H1 (cell line): ENCODE data around the gene PRKCA. TPM values are rescaled to one million over a fixed set of nuclear protein-coding genes. Genes with fewer than 3 reads are reported as not detected.

Source experiments
- CTCF ChIA-PET: fragments of 300-600 bp; sonication (Branson Sonifier 250); formaldehyde crosslinking; loops from one replicate; lab custom pipeline; 2021; ENCODE audit not compliant: partially characterized antibody; lab: Charles Lee
- POLR2A ChIA-PET: fragments of 300-600 bp; sonication (Branson Sonifier 250); formaldehyde crosslinking; loops from one replicate; lab custom pipeline; 2021; ENCODE audit warnings: inconsistent platforms; ENCODE audit not compliant: partially characterized antibody; lab: Charles Lee
- DNase-seq, 2 experiments: peaks; one replicate each; pipeline versions ENCODE4 v3.0.0 to v3.0.0-alpha.2; 2010 to 2022; ENCODE audit warnings: low spot score in 2 of 2, low read depth in 1 of 2, mixed read lengths in 1 of 2
- FAIRE-seq: peaks from 2 replicates; lab custom pipeline; 2011; peaks lifted over from hg19 to GRCh38; lab: Jason Lieb, UNC
- H2AFZ ChIP-seq: 2 replicates; pipeline ENCODE4 v1.8.1; 2012; ENCODE audit warnings: low read length, inconsistent platforms
- H2AK5ac ChIP-seq: 2 replicates; pipeline ENCODE4 v1.6.1; 2013; ENCODE audit warnings: low read depth, low read length
- H2BK120ac ChIP-seq: replicated peaks from 2 replicates; pipeline ENCODE3; 2013; ENCODE audit warnings: low read depth, low read length, inconsistent platforms
- H2BK12ac ChIP-seq: 2 replicates; pipeline ENCODE4 v1.6.1; 2013; ENCODE audit warnings: low read depth, low read length
- H2BK15ac ChIP-seq: 2 replicates; pipeline ENCODE4 v1.6.1; 2013; ENCODE audit warnings: low read length
- H2BK20ac ChIP-seq: 2 replicates; pipeline ENCODE4 v1.6.1; 2013; ENCODE audit warnings: low read length
- H2BK5ac ChIP-seq: 2 replicates; pipeline ENCODE4 v1.6.1; 2013; ENCODE audit warnings: low read depth, low read length
- H3K14ac ChIP-seq: 2 replicates; pipeline ENCODE4 v1.6.1; 2013; ENCODE audit warnings: inconsistent platforms; ENCODE audit not compliant: insufficient read length
- H3K18ac ChIP-seq: 2 replicates; pipeline ENCODE4 v1.6.1; 2013; ENCODE audit warnings: low read length; ENCODE audit errors: extremely low read depth
- H3K23ac ChIP-seq: 2 replicates; pipeline ENCODE4 v1.6.1; 2013; ENCODE audit warnings: inconsistent platforms; ENCODE audit not compliant: insufficient read length
- H3K23me2 ChIP-seq: 2 replicates; pipeline ENCODE4 v1.6.1; 2013; ENCODE audit warnings: low read depth, low read length
- H3K27ac ChIP-seq: 2 replicates; pipeline ENCODE4 v1.6.1; 2011; ENCODE audit warnings: low read depth, low read length, inconsistent platforms
- H3K27me3 ChIP-seq, 4 experiments: replicated peaks in 1 of 4; 1 replicate in 1 of 4; 2 replicates in 3 of 4; pipeline versions ENCODE4 v1.6.1 to v1.8.1; 2011 to 2013; ENCODE audit warnings: low read length in 3 of 4, mild to moderate bottlenecking in 3 of 4, inconsistent platforms in 2 of 4, mixed read lengths in 2 of 4, moderate library complexity in 1 of 4; ENCODE audit not compliant: control insufficient read depth in 3 of 4, insufficient read depth in 3 of 4; ENCODE audit errors: extremely low read depth in 1 of 4
- H3K36me3 ChIP-seq, 4 experiments: 2 replicates each; pipeline versions ENCODE4 v1.6.1 to v1.8.1; 2011 to 2013; ENCODE audit warnings: mild to moderate bottlenecking in 4 of 4, low read length in 3 of 4, moderate library complexity in 2 of 4, control low read depth in 1 of 4, inconsistent platforms in 1 of 4; ENCODE audit not compliant: insufficient read depth in 4 of 4, control insufficient read depth in 2 of 4
- H3K4ac ChIP-seq: replicated peaks from 2 replicates; pipeline ENCODE3; 2013; ENCODE audit warnings: low read length, low read depth, mixed read lengths, inconsistent platforms; ENCODE audit not compliant: insufficient read length
- H3K4me1 ChIP-seq, 4 experiments: replicated peaks in 1 of 4; 1 replicate in 1 of 4; 2 replicates in 3 of 4; pipeline versions ENCODE4 v1.6.1 to v1.8.1; 2011 to 2013; ENCODE audit warnings: low read length in 3 of 4, inconsistent platforms in 2 of 4, mixed read lengths in 1 of 4; ENCODE audit not compliant: insufficient read depth in 4 of 4, control insufficient read depth in 3 of 4
- H3K4me2 ChIP-seq, 2 experiments: 2 replicates each; pipeline versions ENCODE4 v1.6.1 to v1.8.1; 2011 to 2013; ENCODE audit warnings: low read depth in 2 of 2, low read length in 2 of 2, control low read depth in 1 of 2, inconsistent platforms in 1 of 2, mild to moderate bottlenecking in 1 of 2; ENCODE audit not compliant: insufficient read depth in 1 of 2
- H3K4me3 ChIP-seq, 4 experiments: fragments of 200-600, 300-600 bp in 1 of 4; sonication (generic), shearing (Covaris generic), sonication (Bioruptor Twin) in 1 of 4; 2 replicates each; pipeline versions ENCODE4 v1.5.1 to v1.8.1; 2011 to 2016; ENCODE audit warnings: low read length in 4 of 4, low read depth in 3 of 4, control low read depth in 2 of 4, inconsistent platforms in 2 of 4, mild to moderate bottlenecking in 2 of 4, mixed read lengths in 1 of 4, moderate library complexity in 1 of 4; ENCODE audit not compliant: insufficient read depth in 2 of 4; ENCODE audit errors: extremely low read depth in 1 of 4
- H3K56ac ChIP-seq: replicated peaks from 2 replicates; pipeline ENCODE3; 2013; ENCODE audit warnings: low read depth, mild to moderate bottlenecking, mixed read lengths, low read length, inconsistent platforms; ENCODE audit not compliant: insufficient read length
- H3K79me1 ChIP-seq: 2 replicates; pipeline ENCODE4 v1.6.1; 2013; ENCODE audit warnings: low read depth, low read length, control low read depth
- H3K79me2 ChIP-seq, 2 experiments: 2 replicates each; pipeline versions ENCODE4 v1.6.1 to v1.8.1; 2012 to 2013; ENCODE audit warnings: low read length in 2 of 2, mild to moderate bottlenecking in 2 of 2, inconsistent platforms in 1 of 2; ENCODE audit not compliant: insufficient read depth in 2 of 2, control insufficient read depth in 1 of 2
- H3K9ac ChIP-seq, 4 experiments: replicated peaks in 1 of 4; 1 replicate in 1 of 4; 2 replicates in 3 of 4; pipeline versions ENCODE4 v1.6.1 to v1.8.1; 2011 to 2013; ENCODE audit warnings: low read depth in 3 of 4, low read length in 3 of 4, control low read depth in 2 of 4, mild to moderate bottlenecking in 2 of 4, moderate library complexity in 2 of 4, inconsistent platforms in 1 of 4; ENCODE audit errors: extremely low read depth in 1 of 4
- H3K9me3 ChIP-seq, 2 experiments: 2 replicates each; pipeline versions ENCODE4 v1.6.1 to v1.8.1; 2012 to 2013; ENCODE audit warnings: mild to moderate bottlenecking in 2 of 2, moderate library complexity in 2 of 2, control low read depth in 1 of 2, inconsistent platforms in 1 of 2, low read depth in 1 of 2, low read length in 1 of 2, mixed read lengths in 1 of 2; ENCODE audit not compliant: insufficient read depth in 2 of 2
- H4K20me1 ChIP-seq, 2 experiments: replicated peaks in 1 of 2; 2 replicates each; pipeline versions ENCODE3 to v1.8.1; 2011 to 2013; ENCODE audit warnings: inconsistent platforms in 2 of 2, low read length in 2 of 2, mild to moderate bottlenecking in 1 of 2; ENCODE audit not compliant: insufficient read depth in 2 of 2, control insufficient read depth in 1 of 2
- H4K5ac ChIP-seq: 2 replicates; pipeline ENCODE4 v1.6.1; 2013; ENCODE audit warnings: low read length, low read depth, mixed read lengths, inconsistent platforms; ENCODE audit not compliant: insufficient read length
- H4K8ac ChIP-seq: 2 replicates; pipeline ENCODE4 v1.8.0; 2013; ENCODE audit warnings: mild to moderate bottlenecking, moderate library complexity, low read length, inconsistent platforms; ENCODE audit not compliant: insufficient read depth; ENCODE audit errors: extremely low read depth
- H4K91ac ChIP-seq: replicated peaks from 2 replicates; pipeline ENCODE3; 2013; ENCODE audit warnings: low read length, mixed read lengths, inconsistent platforms; ENCODE audit not compliant: insufficient read length
- HDAC2 ChIP-seq, 2 experiments: fragments of 300-600 bp in 1 of 2; sonication (generic) in 1 of 2; IDR thresholded peaks; 2 replicates each; pipeline ENCODE4 v1.6.1; 2011 to 2012; ENCODE audit warnings: low read depth in 2 of 2, low read length in 2 of 2, mild to moderate bottlenecking in 2 of 2, moderate library complexity in 2 of 2, borderline replicate concordance in 1 of 2, inconsistent platforms in 1 of 2
- KDM4A ChIP-seq: IDR thresholded peaks from one replicate; pipeline ENCODE4 v1.7.1; 2012; ENCODE audit warnings: low read depth, mild to moderate bottlenecking, moderate library complexity, low read length, inconsistent platforms; ENCODE audit not compliant: severe bottlenecking
- RNF2 ChIP-seq: fragments of 200-900, 300-1000 bp; sonication (generic); IDR thresholded peaks from 2 replicates; pipeline ENCODE4 v1.7.1; 2016; ENCODE audit warnings: borderline replicate concordance, low read depth, mild to moderate bottlenecking, antibody characterized with exemption, low read length; ENCODE audit not compliant: poor library complexity, severe bottlenecking; ENCODE audit errors: missing control alignments
- USF2 ChIP-seq: IDR thresholded peaks from 2 replicates; pipeline ENCODE4 v1.6.1; 2011; ENCODE audit warnings: low read length, improper control_type of control experiment
- WGBS, 2 experiments: shearing (Covaris generic) in 1 of 2; methylation state at CpG; one replicate each; pipeline versions ENCODE4 v1.1.6 to v1.1.7; 2013 to 2015; ENCODE audit warnings: low lambda C conversion rate in 2 of 2, mixed read lengths in 2 of 2, inconsistent platforms in 1 of 2, low coverage in 1 of 2, missing lambda C conversion rate in 1 of 2; ENCODE audit not compliant: insufficient replicate concordance in 2 of 2, insufficient coverage in 1 of 2, insufficient read length in 1 of 2; ENCODE audit errors: extremely low coverage in 1 of 2, missing lambda C conversion rate in 1 of 2; 5-methylcytosine and 5-hydroxymethylcytosine counted together
- polyA plus RNA-seq, 7 experiments: library from polyadenylated mRNA; depleted of rRNA in 3 of 7; stranded (reverse) in 5 of 7; unstranded in 2 of 7; fragments of >200 nt in 5 of 7; fragments of 200-250 nt in 2 of 7; gene quantifications; 1 replicate in 5 of 7; 2 replicates in 1 of 7; 4 replicates in 1 of 7; pipeline versions ENCODE4 v1.2.1 to v1.2.3, GENCODE V29; 2011 to 2013; ENCODE audit warnings: missing spikeins in 2 of 7, mixed read lengths in 2 of 7
- total RNA-seq: library from RNA; stranded (reverse); fragmentation: NEBNext Ultra II Directional; extraction: Animal tissue kit (Norgen Biotek cat#: 25700); gene quantifications from 2 replicates; pipeline ENCODE4 v1.2.1, GENCODE V29; 2021

The PRKCA gene
- total and polyA plus RNA-seq, 2 of the 8 experiments (the other 6 are each of a cell fraction or from before 2014, with no cell fraction given) = 5.8 to 17.8 TPM

GRCh38 chr17:66446419-66446818 lies 144.0 kb downstream of the PRKCA start:
- TF ChIP-seq HDAC2 (IDR thresholded peaks at IDR 0.05; ENCODE audit: borderline replicate concordance in 1 of 2, low read depth in 2 of 2, low read length in 2 of 2) = no peak
- TF ChIP-seq RNF2 = no peak
- TF ChIP-seq USF2 = no peak
- TF ChIP-seq KDM4A = no peak
- DNase-seq (no peak), FAIRE-seq (no peak)
- H3K36me3 ChIP-seq = no peaks in the 10 kb centered on the region
- POLR2A ChIA-PET = no interaction called here
- no peaks in the 10 kb centered on the region for H4K20me1 ChIP-seq
- no peaks in the 10 kb centered on the region; the same call in 1 of the 2 replicates for H3K23me2 ChIP-seq
- no peak overlapping the region for H4K8ac ChIP-seq
- no peak overlapping the region for H4K5ac ChIP-seq
- WGBS, 2 experiments = 100% methylated on average over 2 of the region's 2 CpGs; no CpG with 5 or more reads in 1 of the 2 experiments
- no peak overlapping the region for H3K56ac ChIP-seq
- H3K79me2 ChIP-seq = peaks cover 0 to 3% of the 10 kb centered on the region in 2 experiments; a peak in 2 of 4 replicates
- H3K18ac ChIP-seq = no peak overlapping the region
- no peaks in the 10 kb centered on the region for H3K9me3 ChIP-seq
- H3K9ac ChIP-seq = no peak overlapping the region
- H3K14ac ChIP-seq = no peak overlapping the region
- H2AFZ ChIP-seq = no peak overlapping the region
- peaks cover 11 to 17% (median 14%) of the 10 kb centered on the region in 4 experiments for H3K4me1 ChIP-seq
- H3K4me2 ChIP-seq = no peak overlapping the region
- no peak overlapping the region for H2BK15ac ChIP-seq
- no peak overlapping the region for H3K27ac ChIP-seq
- no peak overlapping the region for H2BK5ac ChIP-seq
- no peak overlapping the region for H2BK120ac ChIP-seq
- H2BK20ac ChIP-seq = no peak overlapping the region
- H4K91ac ChIP-seq = no peak overlapping the region
- H2AK5ac ChIP-seq = no peak overlapping the region
- no peak overlapping the region for H2BK12ac ChIP-seq
- no peak overlapping the region for H3K4ac ChIP-seq
- CTCF ChIA-PET = interaction anchor here (1.0 to 2.4 kb wide), 4 partner anchors 8 to 120 kb away, joined by 3 to 12 read pairs (median 4); no protein-coding TSS in a partner anchor
- no peaks in the 10 kb centered on the region for H3K27me3 ChIP-seq
- no peak overlapping the region for H3K23ac ChIP-seq
- H3K4me3 ChIP-seq = no peak overlapping the region
- H3K79me1 ChIP-seq = no peaks in the 10 kb centered on the region
